ENCODE data around the gene PANK1. TPM values are rescaled to one million over a fixed set of nuclear protein-coding genes. Genes with fewer than 3 reads are reported as not detected.

PANK1 gene
- total and polyA plus RNA-seq, 12 donors: 4.0 to 20.9 (median 16.2) TPM

- H3K9me3 ChIP-seq: no peaks in the 10 kb centered on the region
- H3K4me3 ChIP-seq: no peak overlapping the region
- intact Hi-C loops (cut with DNase I): loop anchor here in 3 of 10 donors (5.0 to 10.0 kb wide), 2 partner anchors 49 to 52 kb away; partner anchors contain the start of gene PANK1 (in 1 of the 3)
- WGBS, 2 donors: 92 to 93% methylated on average over 10 of the region's 10 CpGs
- TF ChIP-seq, protein P1, sequence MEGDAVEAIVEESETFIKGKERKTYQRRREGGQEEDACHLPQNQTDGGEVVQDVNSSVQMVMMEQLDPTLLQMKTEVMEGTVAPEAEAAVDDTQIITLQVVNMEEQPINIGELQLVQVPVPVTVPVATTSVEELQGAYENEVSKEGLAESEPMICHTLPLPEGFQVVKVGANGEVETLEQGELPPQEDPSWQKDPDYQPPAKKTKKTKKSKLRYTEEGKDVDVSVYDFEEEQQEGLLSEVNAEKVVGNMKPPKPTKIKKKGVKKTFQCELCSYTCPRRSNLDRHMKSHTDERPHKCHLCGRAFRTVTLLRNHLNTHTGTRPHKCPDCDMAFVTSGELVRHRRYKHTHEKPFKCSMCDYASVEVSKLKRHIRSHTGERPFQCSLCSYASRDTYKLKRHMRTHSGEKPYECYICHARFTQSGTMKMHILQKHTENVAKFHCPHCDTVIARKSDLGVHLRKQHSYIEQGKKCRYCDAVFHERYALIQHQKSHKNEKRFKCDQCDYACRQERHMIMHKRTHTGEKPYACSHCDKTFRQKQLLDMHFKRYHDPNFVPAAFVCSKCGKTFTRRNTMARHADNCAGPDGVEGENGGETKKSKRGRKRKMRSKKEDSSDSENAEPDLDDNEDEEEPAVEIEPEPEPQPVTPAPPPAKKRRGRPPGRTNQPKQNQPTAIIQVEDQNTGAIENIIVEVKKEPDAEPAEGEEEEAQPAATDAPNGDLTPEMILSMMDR (IDR thresholded peaks at IDR 0.05): no peak
- peak overlapping the region in 4 of 10 donors; percentile 77 to 85 (median 80) for H3K27ac ChIP-seq
- H3K4me1 ChIP-seq: peaks cover 0 to 69% (median 18%) of the 10 kb centered on the region in 9 donors
- no peak for DNase-seq
- ATAC-seq: no peak
- no peaks in the 10 kb centered on the region for H3K27me3 ChIP-seq
- H3K36me3 ChIP-seq: peaks cover 0 to 20% (median 0%) of the 10 kb centered on the region in 9 donors
Measured at GRCh38 chr10:89593043-89593442, 52.0 kb downstream of the PANK1 start.

DNA sequence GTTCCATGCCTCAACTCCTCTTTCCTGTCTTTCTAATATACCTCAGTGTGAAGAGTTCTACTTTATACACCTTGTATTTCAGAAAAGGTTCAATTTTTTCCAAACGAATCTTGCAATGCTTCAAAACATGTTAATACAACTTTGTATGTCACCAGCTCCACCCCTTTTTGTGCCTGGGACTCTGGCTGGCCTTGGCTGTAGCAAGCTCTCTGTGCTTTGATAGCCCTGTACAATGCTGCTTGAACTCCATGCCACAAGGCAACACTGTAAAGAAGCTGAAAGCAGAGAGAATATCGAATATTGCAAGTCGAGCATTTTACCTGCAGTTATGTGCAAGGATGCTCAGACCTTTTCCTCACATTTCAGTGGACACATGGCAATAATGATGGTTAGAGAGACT is 52.5 kb downstream of the PANK1 start:
- intact Hi-C loops (cut with DNase I): loop anchor here in 4 of 10 donors (1.0 to 10.0 kb wide), 3 partner anchors 50 to 53 kb away; partner anchors contain the start of gene PANK1 (in 2 of the 4)
- peaks cover 0 to 69% (median 19%) of the 10 kb centered on the region in 9 donors for H3K4me1 ChIP-seq
- ATAC-seq: peak in 2 of 8 donors; percentile 26 to 53

GRCh38 chr10:89591796-89592271 is 53.2 kb downstream of the PANK1 start:
- 48 to 54% methylated on average over 3 of the region's 3 CpGs for WGBS, 2 donors
- Histone ChIP-seq H3K9me3 (no peaks in the 10 kb centered on the region), H3K4me1 (peaks cover 0 to 69% (median 19%) of the 10 kb centered on the region in 9 donors), H3K4me3 (no peak overlapping the region), H3K27me3 (no peaks in the 10 kb centered on the region), H3K27ac (peak overlapping the region; percentile 41 to 85 (median 77)), H3K36me3 (peaks cover 0 to 22% (median 0%) of the 10 kb centered on the region in 9 donors)
- ATAC-seq (peak; percentile 64 to 95 (median 90)), DNase-seq (peak; percentile 13 to 53)
- intact Hi-C loops (cut with DNase I): loop anchor here in 4 of 10 donors (1.0 to 10.0 kb wide), 3 partner anchors 50 to 53 kb away; partner anchors contain the start of gene PANK1 (in 2 of the 4)
- TF ChIP-seq, protein P1 (IDR thresholded peaks at IDR 0.05): no peak

More for the DNA sequence above, 52.5 kb downstream of the PANK1 start:
- TF ChIP-seq, protein P1 (IDR thresholded peaks at IDR 0.05): no peak
- H3K9me3 ChIP-seq: no peaks in the 10 kb centered on the region
- 74 to 82% methylated on average over 3 of the region's 3 CpGs for WGBS, 2 donors
- peaks cover 0 to 20% (median 0%) of the 10 kb centered on the region in 9 donors for H3K36me3 ChIP-seq
- H3K27ac ChIP-seq: peak overlapping the region in 9 of 10 donors; percentile 70 to 85 (median 77)
- H3K27me3 ChIP-seq: no peaks in the 10 kb centered on the region
- DNase-seq: no peak
- no peak overlapping the region for H3K4me3 ChIP-seq

DNA sequence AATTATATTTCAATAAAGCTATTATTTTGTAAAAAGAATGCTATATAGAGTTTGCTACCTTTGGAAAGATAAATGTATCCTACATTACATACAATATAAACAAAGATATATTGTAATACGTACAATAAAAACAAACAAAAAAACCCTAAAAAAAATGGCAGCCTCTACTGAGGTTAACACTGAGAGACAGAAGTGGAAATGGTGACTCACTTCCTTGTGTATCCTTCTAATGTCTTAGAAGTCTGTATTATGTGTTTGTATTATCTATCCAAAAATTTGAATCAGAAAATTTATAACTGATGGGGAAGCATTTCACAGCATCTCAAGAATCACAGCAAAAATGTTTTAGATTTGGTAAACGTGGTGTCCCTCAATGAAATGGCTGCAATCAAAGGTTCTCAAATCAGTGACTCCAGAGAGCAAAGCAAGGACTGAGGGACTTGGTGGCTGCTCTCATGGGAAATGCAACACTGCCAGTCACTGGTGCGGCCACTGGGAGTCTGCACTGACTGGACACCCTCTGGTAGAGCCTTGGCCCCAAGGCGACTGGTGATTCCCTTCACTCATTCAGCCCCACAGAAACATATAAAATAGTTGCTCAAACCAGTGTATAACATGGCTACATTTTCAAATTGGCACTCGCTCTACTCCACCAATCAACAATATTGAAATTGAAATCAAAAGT is 53.8 kb downstream of the PANK1 start:
- DNase-seq: peak; percentile 23 to 31
- TF ChIP-seq, protein P1 (IDR thresholded peaks at IDR 0.05): peak in 2 of 9 donors; percentile 20 to 24
- H3K27me3 ChIP-seq: no peaks in the 10 kb centered on the region
- H3K9me3 ChIP-seq: no peaks in the 10 kb centered on the region
- H3K4me1 ChIP-seq: peaks cover 0 to 68% (median 19%) of the 10 kb centered on the region in 9 donors
- intact Hi-C loops (cut with DNase I): loop anchor here in 3 of 10 donors (5.0 to 10.0 kb wide), 2 partner anchors 51 to 54 kb away; partner anchors contain the start of gene PANK1 (in 1 of the 3)
- no peak overlapping the region for H3K4me3 ChIP-seq
- H3K36me3 ChIP-seq: peaks cover 0 to 22% (median 0%) of the 10 kb centered on the region in 9 donors
- WGBS, 2 donors: 82 to 86% methylated on average over 5 of the region's 5 CpGs
- H3K27ac ChIP-seq: peak overlapping the region; percentile 41 to 85 (median 77)
- ATAC-seq: peak; percentile 32 to 80 (median 74)
